ENCODE results near the gene PPM1A. TPM values are rescaled to one million over a fixed set of nuclear protein-coding genes. Genes with fewer than 3 reads are reported as not detected.

PPM1A gene
- total and polyA plus RNA-seq, 2 donors (not counting 1 experiment from before 2014, with no cell fraction given) = 15.5 to 59.0 TPM

- POLR2A ChIA-PET = no interaction called here
Observed at GRCh38 chr14:60222820-60223219, 26.2 kb upstream of the PPM1A start.

GRCh38 chr14:60225265-60225664 lies 23.8 kb upstream of the PPM1A start:
- DNase-seq (no peak), ATAC-seq (ENCODE audit: low read depth) (no peak)
- no peaks in the 10 kb centered on the region for H3K4me1 ChIP-seq (ENCODE audit: control insufficient read depth in 2 of 2, insufficient read depth in 2 of 2, low read length in 2 of 2)
- H3K4me3 ChIP-seq (ENCODE audit: control extremely low read depth in 1 of 5, extremely low read depth in 1 of 5, insufficient read depth in 1 of 5, low read depth in 2 of 5, low read length in 4 of 5) = no peak overlapping the region
- POLR2A ChIA-PET = no interaction called here
- 100% methylated on average over 1 of the region's 3 CpGs for WGBS (ENCODE audit: insufficient coverage)
- Mint-ChIP-seq H3K9me3 (ENCODE audit: insufficient read depth) (no peaks in the 10 kb centered on the region), H3K27me3 (no peaks in the 10 kb centered on the region), H3K4me1 (no peaks in the 10 kb centered on the region), H3K27ac (no peak overlapping the region), H3K4me3 (no peak overlapping the region)
- H4K20me1 ChIP-seq (ENCODE audit: control insufficient read depth, insufficient read depth, low read length, poor library complexity, severe bottlenecking) = no peaks in the 10 kb centered on the region
- H3K79me2 ChIP-seq (ENCODE audit: control insufficient read depth, insufficient read depth, low read length) = no peaks in the 10 kb centered on the region
- H2AFZ ChIP-seq (ENCODE audit: insufficient read depth, low read depth, low read length, poor library complexity, severe bottlenecking) = no peak overlapping the region
- intact Hi-C loops (cut with micrococcal nuclease) = no loop called here
- TF ChIP-seq EZH2 (IDR thresholded peaks at IDR 0.05; ENCODE audit: borderline replicate concordance, insufficient read depth, low read depth, low read length, poor library complexity, severe bottlenecking) = no peak
- TF ChIP-seq CTCF (IDR thresholded peaks at IDR 0.05) = no peak
- H3K27me3 ChIP-seq (replicated peaks in 1 of 4; ENCODE audit: control extremely low read depth in 1 of 4, control insufficient read depth in 3 of 4, insufficient read depth in 4 of 4, low read length in 3 of 4) = no peaks in the 10 kb centered on the region
- H3K4me2 ChIP-seq (replicated peaks; ENCODE audit: low read depth, low read length, poor library complexity, severe bottlenecking) = no peak overlapping the region
- no peak overlapping the region for H3K27ac ChIP-seq (ENCODE audit: low read length in 2 of 2)
- H3K9me3 ChIP-seq (ENCODE audit: control extremely low read depth in 1 of 3, control insufficient read depth in 2 of 3, insufficient read depth in 1 of 3, low read length in 2 of 3) = no peaks in the 10 kb centered on the region
- H3K9ac ChIP-seq (ENCODE audit: low read length) = no peak overlapping the region
- CTCF ChIA-PET = no interaction called here
- H3K36me3 ChIP-seq (replicated peaks in 1 of 2; ENCODE audit: control extremely low read depth in 1 of 2, control insufficient read depth in 1 of 2, extremely low read depth in 1 of 2, insufficient read depth in 2 of 2, low read length in 1 of 2) = no peaks in the 10 kb centered on the region

More at GRCh38 chr14:60222820-60223219, 26.2 kb upstream of the PPM1A start:
- Mint-ChIP-seq H3K4me3 (no peak overlapping the region), H3K27me3 (no peaks in the 10 kb centered on the region), H3K4me1 (no peaks in the 10 kb centered on the region), H3K9me3 (ENCODE audit: insufficient read depth) (no peaks in the 10 kb centered on the region), H3K27ac (no peak overlapping the region)
- no peaks in the 10 kb centered on the region for H3K9me3 ChIP-seq (ENCODE audit: control extremely low read depth in 1 of 3, control insufficient read depth in 2 of 3, insufficient read depth in 1 of 3, low read length in 2 of 3)
- ATAC-seq (ENCODE audit: low read depth) (no peak), DNase-seq (no peak)
- intact Hi-C loops (cut with micrococcal nuclease) = no loop called here
- H3K4me1 ChIP-seq (ENCODE audit: control insufficient read depth in 2 of 2, insufficient read depth in 2 of 2, low read length in 2 of 2) = no peaks in the 10 kb centered on the region
- CTCF ChIA-PET = no interaction called here
- no peak overlapping the region for H3K27ac ChIP-seq (ENCODE audit: low read length in 2 of 2)
- H4K20me1 ChIP-seq (ENCODE audit: control insufficient read depth, insufficient read depth, low read length, poor library complexity, severe bottlenecking) = no peaks in the 10 kb centered on the region
- H3K36me3 ChIP-seq (replicated peaks in 1 of 2; ENCODE audit: control extremely low read depth in 1 of 2, control insufficient read depth in 1 of 2, extremely low read depth in 1 of 2, insufficient read depth in 2 of 2, low read length in 1 of 2) = no peaks in the 10 kb centered on the region
- H3K4me3 ChIP-seq (ENCODE audit: control extremely low read depth in 1 of 5, extremely low read depth in 1 of 5, insufficient read depth in 1 of 5, low read depth in 2 of 5, low read length in 4 of 5) = no peak overlapping the region
- no peaks in the 10 kb centered on the region for H3K79me2 ChIP-seq (ENCODE audit: control insufficient read depth, insufficient read depth, low read length)
- no peak overlapping the region for H3K4me2 ChIP-seq (replicated peaks; ENCODE audit: low read depth, low read length, poor library complexity, severe bottlenecking)
- 96% methylated on average over 3 of the region's 4 CpGs for WGBS (ENCODE audit: insufficient coverage)
- H2AFZ ChIP-seq (ENCODE audit: insufficient read depth, low read depth, low read length, poor library complexity, severe bottlenecking) = no peak overlapping the region
- H3K9ac ChIP-seq (ENCODE audit: low read length) = no peak overlapping the region
- TF ChIP-seq CTCF (IDR thresholded peaks at IDR 0.05) (no peak), EZH2 (IDR thresholded peaks at IDR 0.05; ENCODE audit: borderline replicate concordance, insufficient read depth, low read depth, low read length, poor library complexity, severe bottlenecking) (no peak)
- H3K27me3 ChIP-seq (replicated peaks in 1 of 4; ENCODE audit: control extremely low read depth in 1 of 4, control insufficient read depth in 3 of 4, insufficient read depth in 4 of 4, low read length in 3 of 4) = no peaks in the 10 kb centered on the region

Measured in B cell (primary cell).